ENCODE results near the gene ZNF692.
A peak's percentile ranks its signal among the peaks of the same experiment; 100 is the strongest.

The ZNF692 gene

DNA sequence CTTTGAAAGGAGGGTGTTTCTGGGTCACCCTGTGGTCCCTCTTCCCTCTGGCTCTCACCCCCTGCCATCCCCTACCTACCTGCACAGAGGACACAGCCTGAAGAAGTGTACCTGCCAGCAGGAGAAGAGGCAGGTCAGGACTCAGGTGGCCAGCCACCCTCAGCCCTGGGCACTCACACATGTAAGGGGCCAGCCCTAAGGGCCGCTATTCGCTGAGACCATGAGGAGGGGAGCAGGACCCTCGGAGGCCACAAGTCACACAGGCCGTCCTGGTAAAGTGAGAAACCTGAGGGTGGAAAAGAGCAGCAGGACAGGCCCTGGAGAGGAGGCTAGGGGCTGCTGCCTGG is 1.2 kb downstream of the ZNF692 start:
- Histone ChIP-seq H3K4me1 (ENCODE audit: control insufficient read depth, insufficient read depth, low read length) (0 out of 2 replicates have a peak, but pooled peaks cover 4% of the 10 kb centered on the region), H3K4me3 (ENCODE audit: low read length) (peak overlapping the region; percentile 58; the same call in 1 of the 2 replicates), H3K27ac (ENCODE audit: low read length) (no peak overlapping the region), H3K27me3 (ENCODE audit: control insufficient read depth, insufficient read depth, low read length) (0 out of 2 replicates have a peak, but pooled peaks cover 1% of the 10 kb centered on the region), H3K9me3 (ENCODE audit: control insufficient read depth, insufficient read depth, low read length) (no peaks in the 10 kb centered on the region), H3K36me3 (ENCODE audit: control insufficient read depth, insufficient read depth, low read length) (peaks cover 12% of the 10 kb centered on the region; the same call in 1 of the 2 replicates)
- DNase-seq (ENCODE audit: low read depth, low spot score): no peak
- no CpG with 5 or more reads among the region's 4 CpGs for WGBS (ENCODE audit: insufficient coverage, insufficient read length)

- H3K27me3 ChIP-seq (ENCODE audit: control insufficient read depth, insufficient read depth, low read length): no peaks in the 10 kb centered on the region
- no peak for DNase-seq (ENCODE audit: low read depth, low spot score)
- no peak overlapping the region for H3K4me3 ChIP-seq (ENCODE audit: low read length)
- H3K36me3 ChIP-seq (ENCODE audit: control insufficient read depth, insufficient read depth, low read length): peaks cover 12% of the 10 kb centered on the region; the same call in 1 of the 2 replicates
- WGBS (ENCODE audit: insufficient coverage, insufficient read length): no CpG with 5 or more reads among the region's 7 CpGs
- no peak overlapping the region for H3K27ac ChIP-seq (ENCODE audit: low read length)
- H3K4me1 ChIP-seq (ENCODE audit: control insufficient read depth, insufficient read depth, low read length): 0 out of 2 replicates have a peak, but pooled peaks cover 4% of the 10 kb centered on the region
- H3K9me3 ChIP-seq (ENCODE audit: control insufficient read depth, insufficient read depth, low read length): no peaks in the 10 kb centered on the region
Measured at GRCh38 chr1:248857201-248857600, 1.7 kb downstream of the ZNF692 start.

GRCh38 chr1:248856176-248856575 is 2.7 kb downstream of the ZNF692 start:
- peaks cover 12% of the 10 kb centered on the region; the same call in 1 of the 2 replicates for H3K36me3 ChIP-seq (ENCODE audit: control insufficient read depth, insufficient read depth, low read length)
- no peak overlapping the region for H3K4me3 ChIP-seq (ENCODE audit: low read length)
- no peak for DNase-seq (ENCODE audit: low read depth, low spot score)
- H3K9me3 ChIP-seq (ENCODE audit: control insufficient read depth, insufficient read depth, low read length): no peaks in the 10 kb centered on the region
- no peak overlapping the region for H3K27ac ChIP-seq (ENCODE audit: low read length)
- no peaks in the 10 kb centered on the region for H3K27me3 ChIP-seq (ENCODE audit: control insufficient read depth, insufficient read depth, low read length)
- H3K4me1 ChIP-seq (ENCODE audit: control insufficient read depth, insufficient read depth, low read length): 0 out of 2 replicates have a peak, but pooled peaks cover 4% of the 10 kb centered on the region
- no CpG with 5 or more reads among the region's 1 CpG for WGBS (ENCODE audit: insufficient coverage, insufficient read length)

DNA sequence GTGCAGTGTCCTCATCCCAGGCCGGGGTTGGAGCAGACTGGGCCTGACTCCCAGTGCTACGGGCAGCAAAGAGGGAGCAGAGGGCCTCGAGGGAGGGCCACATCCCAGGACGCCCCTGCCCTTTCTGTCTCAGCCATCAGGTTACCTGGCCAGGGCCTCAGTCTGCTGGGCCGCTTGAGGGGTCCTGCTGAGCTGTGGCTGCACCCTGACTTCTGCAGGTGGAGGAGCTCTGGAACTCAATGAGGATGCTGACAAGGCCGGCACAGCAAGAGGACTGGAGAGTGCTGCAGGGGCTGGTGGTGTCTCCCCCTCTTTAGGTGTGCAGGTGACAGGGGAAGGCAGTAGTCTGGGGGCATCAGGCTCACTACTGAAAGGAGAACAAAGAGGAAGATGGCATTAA is 3.3 kb downstream of the ZNF692 start:
- Histone ChIP-seq H3K36me3 (ENCODE audit: control insufficient read depth, insufficient read depth, low read length) (peaks cover 12% of the 10 kb centered on the region; the same call in 1 of the 2 replicates), H3K27ac (ENCODE audit: low read length) (no peak overlapping the region), H3K27me3 (ENCODE audit: control insufficient read depth, insufficient read depth, low read length) (no peaks in the 10 kb centered on the region), H3K9me3 (ENCODE audit: control insufficient read depth, insufficient read depth, low read length) (no peaks in the 10 kb centered on the region), H3K4me3 (ENCODE audit: low read length) (no peak overlapping the region), H3K4me1 (ENCODE audit: control insufficient read depth, insufficient read depth, low read length) (0 out of 2 replicates have a peak, but pooled peaks cover 4% of the 10 kb centered on the region)
- WGBS (ENCODE audit: insufficient coverage, insufficient read length): no CpG with 5 or more reads among the region's 6 CpGs
- DNase-seq (ENCODE audit: low read depth, low spot score): no peak

DNA sequence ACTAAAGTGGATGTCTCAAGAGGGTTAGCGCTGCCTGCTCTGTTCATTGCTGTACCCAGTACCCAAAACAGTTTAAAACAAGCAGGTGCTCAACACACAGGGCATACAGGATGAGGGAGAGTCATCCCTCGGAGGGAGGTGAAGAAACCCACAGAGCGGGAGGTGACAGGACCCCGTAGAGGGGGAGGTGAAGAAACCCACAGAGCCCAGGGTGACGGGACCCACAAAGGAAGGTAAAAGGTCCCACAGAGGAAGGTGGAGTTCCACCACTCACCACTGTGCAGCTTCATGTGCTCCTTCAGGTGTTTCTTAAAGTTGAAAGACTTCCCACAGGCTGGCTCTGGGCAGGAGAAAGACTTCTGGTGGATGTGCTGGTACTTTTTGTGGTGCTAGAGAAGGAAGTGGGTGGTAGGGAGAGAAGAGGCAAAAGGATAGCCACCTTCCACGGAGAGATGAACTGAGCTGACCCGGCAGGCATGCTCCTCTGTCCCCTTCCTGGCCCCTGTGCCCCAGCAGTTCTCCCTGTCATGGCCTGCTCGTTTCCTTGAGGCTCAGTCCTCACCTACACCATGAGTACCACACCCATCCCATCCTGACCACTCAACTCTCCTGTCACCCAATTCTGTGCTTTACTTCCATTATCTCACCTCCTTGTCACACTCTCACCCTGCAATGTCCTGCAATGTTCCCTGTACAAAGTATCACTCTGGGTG is 5.1 kb downstream of the ZNF692 start:
- Histone ChIP-seq H3K27me3 (ENCODE audit: control insufficient read depth, insufficient read depth, low read length) (no peaks in the 10 kb centered on the region), H3K27ac (ENCODE audit: low read length) (no peak overlapping the region), H3K4me1 (ENCODE audit: control insufficient read depth, insufficient read depth, low read length) (0 out of 2 replicates have a peak, but pooled peaks cover 4% of the 10 kb centered on the region), H3K9me3 (ENCODE audit: control insufficient read depth, insufficient read depth, low read length) (no peaks in the 10 kb centered on the region), H3K4me3 (ENCODE audit: low read length) (no peak overlapping the region), H3K36me3 (ENCODE audit: control insufficient read depth, insufficient read depth, low read length) (peaks cover 23% of the 10 kb centered on the region)
- DNase-seq (ENCODE audit: low read depth, low spot score): no peak
- WGBS (ENCODE audit: insufficient coverage, insufficient read length): no CpG with 5 or more reads among the region's 8 CpGs

- H3K27ac ChIP-seq (ENCODE audit: low read length): no peak overlapping the region
Measured at GRCh38 chr1:248852481-248853405, 6.1 kb downstream of the ZNF692 start.

DNA sequence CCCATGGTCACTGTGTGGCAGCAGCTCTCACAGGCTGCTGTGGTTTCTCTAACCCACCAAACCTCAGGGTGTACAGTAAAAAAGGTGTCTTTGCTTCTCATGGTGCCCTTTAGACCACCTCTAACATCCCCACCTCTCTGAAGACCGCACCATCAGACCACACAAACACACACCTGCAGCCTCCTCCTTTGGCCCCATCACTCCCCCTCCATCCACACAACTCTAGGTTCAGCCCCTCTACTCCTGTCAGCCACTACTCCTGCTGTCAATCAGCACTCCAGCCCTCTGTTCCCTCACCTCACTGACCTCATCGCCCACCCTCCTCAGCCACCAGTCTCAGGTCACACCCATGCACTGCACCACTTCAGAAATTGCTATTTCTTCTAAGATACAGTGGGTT is 7.5 kb downstream of the ZNF692 start:
- no CpG with 5 or more reads among the region's 2 CpGs for WGBS (ENCODE audit: insufficient coverage, insufficient read length)
- Histone ChIP-seq H3K27ac (ENCODE audit: low read length) (no peak overlapping the region), H3K9me3 (ENCODE audit: control insufficient read depth, insufficient read depth, low read length) (no peaks in the 10 kb centered on the region), H3K4me1 (ENCODE audit: control insufficient read depth, insufficient read depth, low read length) (no peaks in the 10 kb centered on the region), H3K27me3 (ENCODE audit: control insufficient read depth, insufficient read depth, low read length) (no peaks in the 10 kb centered on the region), H3K4me3 (ENCODE audit: low read length) (no peak overlapping the region), H3K36me3 (ENCODE audit: control insufficient read depth, insufficient read depth, low read length) (peaks cover 46% of the 10 kb centered on the region)
- DNase-seq (ENCODE audit: low read depth, low spot score): no peak

More at GRCh38 chr1:248852481-248853405, 6.1 kb downstream of the ZNF692 start:
- no peaks in the 10 kb centered on the region for H3K9me3 ChIP-seq (ENCODE audit: control insufficient read depth, insufficient read depth, low read length)
- H3K36me3 ChIP-seq (ENCODE audit: control insufficient read depth, insufficient read depth, low read length): peaks cover 34% of the 10 kb centered on the region
- no CpG with 5 or more reads among the region's 7 CpGs for WGBS (ENCODE audit: insufficient coverage, insufficient read length)
- H3K4me3 ChIP-seq (ENCODE audit: low read length): no peak overlapping the region
- DNase-seq (ENCODE audit: low read depth, low spot score): no peak
- 0 out of 2 replicates have a peak, but pooled peaks cover 4% of the 10 kb centered on the region for H3K4me1 ChIP-seq (ENCODE audit: control insufficient read depth, insufficient read depth, low read length)
- H3K27me3 ChIP-seq (ENCODE audit: control insufficient read depth, insufficient read depth, low read length): no peaks in the 10 kb centered on the region

DNA sequence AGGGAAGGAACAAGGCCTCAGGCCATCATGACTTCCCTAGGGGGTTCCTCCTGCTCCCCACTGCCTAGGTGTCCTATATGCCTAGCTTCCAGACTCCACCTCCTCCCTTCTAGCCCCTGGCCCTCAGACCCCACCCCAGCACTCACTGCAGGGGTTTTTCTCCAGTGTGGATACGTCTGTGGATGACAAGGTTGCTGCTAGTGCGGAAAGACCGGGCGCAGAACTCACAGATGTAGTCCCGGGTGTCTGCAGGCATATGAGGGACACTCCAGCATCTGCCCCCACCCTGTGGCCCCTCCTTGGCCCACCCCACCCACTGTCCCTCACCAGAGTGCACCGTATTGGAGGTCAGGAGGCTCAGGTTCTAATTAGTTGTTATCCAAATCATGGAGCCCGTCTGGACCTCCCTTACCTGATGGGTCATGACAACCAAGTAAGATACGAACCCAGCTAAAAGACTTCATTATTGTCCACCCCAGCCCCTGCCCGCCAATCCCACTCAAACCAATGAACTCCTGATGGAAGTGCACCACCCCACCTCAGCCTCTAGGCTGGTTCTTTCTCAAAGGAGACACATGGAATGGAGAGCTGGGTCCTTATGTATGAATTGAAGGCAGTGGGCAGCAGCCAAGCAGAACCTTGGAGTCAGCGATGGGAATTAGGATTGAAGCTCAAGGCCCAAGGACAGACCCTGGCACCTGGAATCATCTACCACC is 8.2 kb downstream of the ZNF692 start:
- no peak for DNase-seq (ENCODE audit: low read depth, low spot score)
- no peaks in the 10 kb centered on the region for H3K4me1 ChIP-seq (ENCODE audit: control insufficient read depth, insufficient read depth, low read length)
- H3K36me3 ChIP-seq (ENCODE audit: control insufficient read depth, insufficient read depth, low read length): peaks cover 48% of the 10 kb centered on the region
- no CpG with 5 or more reads among the region's 10 CpGs for whole genome bisulfite sequencing (ENCODE audit: insufficient coverage, insufficient read length)
- no peak overlapping the region for H3K4me3 ChIP-seq (ENCODE audit: low read length)
- no peak overlapping the region for H3K27ac ChIP-seq (ENCODE audit: low read length)
- H3K9me3 ChIP-seq (ENCODE audit: control insufficient read depth, insufficient read depth, low read length): no peaks in the 10 kb centered on the region
- H3K27me3 ChIP-seq (ENCODE audit: control insufficient read depth, insufficient read depth, low read length): no peaks in the 10 kb centered on the region

GRCh38 chr1:248850124-248850523 is 8.8 kb downstream of the ZNF692 start:
- Histone ChIP-seq H3K4me3 (ENCODE audit: low read length) (no peak overlapping the region), H3K9me3 (ENCODE audit: control insufficient read depth, insufficient read depth, low read length) (no peaks in the 10 kb centered on the region), H3K27ac (ENCODE audit: low read length) (no peak overlapping the region), H3K27me3 (ENCODE audit: control insufficient read depth, insufficient read depth, low read length) (no peaks in the 10 kb centered on the region), H3K36me3 (ENCODE audit: control insufficient read depth, insufficient read depth, low read length) (peaks cover 46% of the 10 kb centered on the region), H3K4me1 (ENCODE audit: control insufficient read depth, insufficient read depth, low read length) (no peaks in the 10 kb centered on the region)
- DNase-seq (ENCODE audit: low read depth, low spot score): no peak
- WGBS (ENCODE audit: insufficient coverage, insufficient read length): no CpG with 5 or more reads among the region's 9 CpGs

- Histone ChIP-seq H3K27ac (ENCODE audit: low read length) (no peak overlapping the region), H3K4me3 (ENCODE audit: low read length) (no peak overlapping the region), H3K36me3 (ENCODE audit: control insufficient read depth, insufficient read depth, low read length) (peaks cover 42% of the 10 kb centered on the region), H3K9me3 (ENCODE audit: control insufficient read depth, insufficient read depth, low read length) (no peaks in the 10 kb centered on the region), H3K27me3 (ENCODE audit: control insufficient read depth, insufficient read depth, low read length) (no peaks in the 10 kb centered on the region), H3K4me1 (ENCODE audit: control insufficient read depth, insufficient read depth, low read length) (no peaks in the 10 kb centered on the region)
- DNase-seq (ENCODE audit: low read depth, low spot score): no peak
- WGBS (ENCODE audit: insufficient coverage, insufficient read length): no CpG with 5 or more reads among the region's 3 CpGs
Measured at GRCh38 chr1:248849637-248850036, 9.2 kb downstream of the ZNF692 start.

All from iPS DF 6.9 (cell line).